Nephron (organoid): ENCODE results near the gene RBM47.
"Not testable (repeated sequence)": the region's sequence is repeated elsewhere in the genome, so short reads cannot be mapped to it uniquely, and the experiment has no call there.

Experiments used
- H3K27ac Mint-ChIP-seq, 3 experiments: 2 replicates each; pipeline ENCODE4 v1.8.0; 2020; ENCODE audit warnings: mixed read lengths in 3 of 3, mild to moderate bottlenecking in 2 of 3, moderate library complexity in 1 of 3
- H3K27me3 Mint-ChIP-seq: 2 replicates; pipeline ENCODE4 v1.8.0; 2021; ENCODE audit warnings: low read depth, mild to moderate bottlenecking, moderate library complexity, mixed read lengths
- H3K36me3 Mint-ChIP-seq: 2 replicates; pipeline ENCODE4 v1.8.0; 2020; ENCODE audit warnings: low read depth, mixed read lengths
- H3K4me1 Mint-ChIP-seq: 2 replicates; pipeline ENCODE4 v1.8.0; 2020; ENCODE audit warnings: mixed read lengths
- H3K4me3 Mint-ChIP-seq, 3 experiments: 2 replicates each; pipeline ENCODE4 v1.8.0; 2020; ENCODE audit warnings: mild to moderate bottlenecking in 3 of 3, mixed read lengths in 3 of 3, moderate library complexity in 2 of 3
- H3K9me3 Mint-ChIP-seq: 2 replicates; pipeline ENCODE4 v1.8.0; 2020; ENCODE audit warnings: mixed read lengths
- CTCF ChIP-seq, 3 experiments: fragments of 200-600 bp; sonication (generic); IDR thresholded peaks; one replicate each; pipeline ENCODE4 v1.5.0; 2021; ENCODE audit warnings: antibody characterized with exemption in 3 of 3; ENCODE audit not compliant: unreplicated experiment in 3 of 3

RBM47 gene

GRCh38 chr4:40648742-40649281, 19.1 kb upstream of the RBM47 start:
- Mint-ChIP-seq H3K4me3 (no peak overlapping the region), H3K36me3 (no peaks in the 10 kb centered on the region), H3K4me1 (no peaks in the 10 kb centered on the region), H3K9me3 (no peaks in the 10 kb centered on the region), H3K27me3 (peaks cover 12% of the 10 kb centered on the region), H3K27ac (peak overlapping the region in 1 of 3 experiments; percentile 71)
- no peak for TF ChIP-seq CTCF (IDR thresholded peaks at IDR 0.05; ENCODE audit: unreplicated experiment in 3 of 3)

- Mint-ChIP-seq H3K27ac (peak overlapping the region in 2 of 3 experiments; percentile 71), H3K4me3 (no peak overlapping the region), H3K27me3 (peaks cover 12% of the 10 kb centered on the region), H3K9me3 (no peaks in the 10 kb centered on the region), H3K4me1 (no peaks in the 10 kb centered on the region), H3K36me3 (no peaks in the 10 kb centered on the region)
- TF ChIP-seq CTCF (IDR thresholded peaks at IDR 0.05; ENCODE audit: unreplicated experiment in 3 of 3): no peak
These were observed 18.5 kb upstream of the RBM47 start for GRCh38 chr4:40648131-40648530.

- no peaks in the 10 kb centered on the region for H3K36me3 Mint-ChIP-seq
- no peaks in the 10 kb centered on the region for H3K4me1 Mint-ChIP-seq
- no peaks in the 10 kb centered on the region for H3K9me3 Mint-ChIP-seq
- peaks cover 12% of the 10 kb centered on the region for H3K27me3 Mint-ChIP-seq
- no peak overlapping the region for H3K27ac Mint-ChIP-seq
- no peak overlapping the region for H3K4me3 Mint-ChIP-seq
- no peak for TF ChIP-seq CTCF (IDR thresholded peaks at IDR 0.05; ENCODE audit: unreplicated experiment in 3 of 3)
These were observed 15.9 kb upstream of the RBM47 start for GRCh38 chr4:40645586-40645985.

- H3K27ac Mint-ChIP-seq: peak overlapping the region in 2 of 3 experiments; percentile 55 to 62
- H3K4me1 Mint-ChIP-seq: peaks cover 33% of the 10 kb centered on the region
- no peaks in the 10 kb centered on the region for H3K36me3 Mint-ChIP-seq
- no peak overlapping the region for H3K4me3 Mint-ChIP-seq
- H3K9me3 Mint-ChIP-seq: no peaks in the 10 kb centered on the region
- TF ChIP-seq CTCF (IDR thresholded peaks at IDR 0.05; ENCODE audit: unreplicated experiment in 3 of 3): no peak
- H3K27me3 Mint-ChIP-seq: peaks cover 38% of the 10 kb centered on the region
These were observed 2.4 kb upstream of the RBM47 start for GRCh38 chr4:40632080-40632479.

- peak overlapping the region; percentile 81 to 95 (median 93) for H3K27ac Mint-ChIP-seq
- TF ChIP-seq CTCF (IDR thresholded peaks at IDR 0.05; ENCODE audit: unreplicated experiment in 3 of 3): no peak
- peaks cover 54% of the 10 kb centered on the region for H3K27me3 Mint-ChIP-seq
- no peaks in the 10 kb centered on the region for H3K9me3 Mint-ChIP-seq
- no peaks in the 10 kb centered on the region for H3K36me3 Mint-ChIP-seq
- H3K4me1 Mint-ChIP-seq: peaks cover 38% of the 10 kb centered on the region
- H3K4me3 Mint-ChIP-seq: peak overlapping the region; percentile 87 to 90 (median 88)
These were observed 814 bp upstream of the RBM47 start for GRCh38 chr4:40630335-40631021.

- Mint-ChIP-seq H3K27ac (peak overlapping the region; percentile 80 to 95 (median 81)), H3K4me1 (peaks cover 35% of the 10 kb centered on the region), H3K4me3 (peak overlapping the region; percentile 87 to 90 (median 88)), H3K36me3 (no peaks in the 10 kb centered on the region), H3K27me3 (peaks cover 60% of the 10 kb centered on the region), H3K9me3 (no peaks in the 10 kb centered on the region)
- TF ChIP-seq CTCF (IDR thresholded peaks at IDR 0.05; ENCODE audit: unreplicated experiment in 3 of 3): no peak
These were observed 776 bp downstream of the RBM47 start for GRCh38 chr4:40628888-40629287.

GRCh38 chr4:40628407-40628806, 1.3 kb downstream of the RBM47 start:
- not testable (repeated sequence) for H3K36me3 Mint-ChIP-seq, H3K9me3 Mint-ChIP-seq
- Mint-ChIP-seq H3K4me3 (peak overlapping the region; percentile 80 to 90 (median 88)), H3K4me1 (peaks cover 35% of the 10 kb centered on the region), H3K27me3 (peaks cover 60% of the 10 kb centered on the region), H3K27ac (peak overlapping the region; percentile 39 to 76 (median 49))
